ENCODE results near the gene GRIN3A. TPM values are rescaled to one million over a fixed set of nuclear protein-coding genes. Genes with fewer than 3 reads are reported as not detected.

Gene GRIN3A
- total and polyA plus RNA-seq, 3 donors from 2014 or later = 0.16 to 0.79 (median 0.25) TPM

DNA sequence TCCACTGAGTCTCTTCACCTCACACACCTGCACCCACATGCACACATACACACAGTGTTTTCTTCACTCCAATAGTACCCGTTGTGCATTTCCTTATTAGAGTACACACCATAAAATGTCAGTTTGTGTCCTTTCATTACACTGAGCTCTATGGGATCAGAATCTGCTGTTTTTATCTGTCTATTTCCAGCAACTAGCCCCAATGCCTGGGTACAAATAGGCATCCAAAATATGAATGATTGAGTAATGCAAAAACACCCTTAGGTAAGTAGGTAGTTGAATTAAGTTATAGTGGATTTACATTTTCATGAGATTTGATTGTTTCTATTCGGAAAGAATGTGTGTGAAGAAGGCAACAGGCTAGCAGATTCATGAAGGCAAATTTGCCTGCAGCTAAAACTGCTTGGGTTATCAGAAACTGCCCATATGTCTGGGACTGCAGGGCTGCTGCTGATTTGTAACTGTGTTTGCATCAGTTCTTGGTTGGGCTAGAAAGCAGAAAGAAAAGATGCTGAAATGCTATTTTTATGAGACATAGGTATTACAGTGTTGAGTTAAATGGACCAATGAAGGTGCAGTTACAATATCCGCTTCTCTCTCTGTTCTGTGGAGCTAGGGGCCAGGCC lies 170.6 kb downstream of the GRIN3A start:
- H3K27ac ChIP-seq = no peak overlapping the region
- H3K27me3 ChIP-seq = no peaks in the 10 kb centered on the region
- no peaks in the 10 kb centered on the region for H3K4me1 ChIP-seq
- no peaks in the 10 kb centered on the region for H3K9me3 ChIP-seq
- H3K36me3 ChIP-seq (ENCODE audit: low read depth, missing control alignments) = no peaks in the 10 kb centered on the region
- no peak overlapping the region for H3K4me3 ChIP-seq
- no peak for DNase-seq
- TF ChIP-seq POLR2A (IDR thresholded peaks at IDR 0.05) = no peak
- TF ChIP-seq, protein P1, sequence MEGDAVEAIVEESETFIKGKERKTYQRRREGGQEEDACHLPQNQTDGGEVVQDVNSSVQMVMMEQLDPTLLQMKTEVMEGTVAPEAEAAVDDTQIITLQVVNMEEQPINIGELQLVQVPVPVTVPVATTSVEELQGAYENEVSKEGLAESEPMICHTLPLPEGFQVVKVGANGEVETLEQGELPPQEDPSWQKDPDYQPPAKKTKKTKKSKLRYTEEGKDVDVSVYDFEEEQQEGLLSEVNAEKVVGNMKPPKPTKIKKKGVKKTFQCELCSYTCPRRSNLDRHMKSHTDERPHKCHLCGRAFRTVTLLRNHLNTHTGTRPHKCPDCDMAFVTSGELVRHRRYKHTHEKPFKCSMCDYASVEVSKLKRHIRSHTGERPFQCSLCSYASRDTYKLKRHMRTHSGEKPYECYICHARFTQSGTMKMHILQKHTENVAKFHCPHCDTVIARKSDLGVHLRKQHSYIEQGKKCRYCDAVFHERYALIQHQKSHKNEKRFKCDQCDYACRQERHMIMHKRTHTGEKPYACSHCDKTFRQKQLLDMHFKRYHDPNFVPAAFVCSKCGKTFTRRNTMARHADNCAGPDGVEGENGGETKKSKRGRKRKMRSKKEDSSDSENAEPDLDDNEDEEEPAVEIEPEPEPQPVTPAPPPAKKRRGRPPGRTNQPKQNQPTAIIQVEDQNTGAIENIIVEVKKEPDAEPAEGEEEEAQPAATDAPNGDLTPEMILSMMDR (IDR thresholded peaks at IDR 0.05) = no peak
- intact Hi-C loops (cut with DNase I; ENCODE audit: low total_unique reads) = no loop called here
- WGBS, 2 donors = 90 to 94% methylated on average over 3 of the region's 3 CpGs

DNA sequence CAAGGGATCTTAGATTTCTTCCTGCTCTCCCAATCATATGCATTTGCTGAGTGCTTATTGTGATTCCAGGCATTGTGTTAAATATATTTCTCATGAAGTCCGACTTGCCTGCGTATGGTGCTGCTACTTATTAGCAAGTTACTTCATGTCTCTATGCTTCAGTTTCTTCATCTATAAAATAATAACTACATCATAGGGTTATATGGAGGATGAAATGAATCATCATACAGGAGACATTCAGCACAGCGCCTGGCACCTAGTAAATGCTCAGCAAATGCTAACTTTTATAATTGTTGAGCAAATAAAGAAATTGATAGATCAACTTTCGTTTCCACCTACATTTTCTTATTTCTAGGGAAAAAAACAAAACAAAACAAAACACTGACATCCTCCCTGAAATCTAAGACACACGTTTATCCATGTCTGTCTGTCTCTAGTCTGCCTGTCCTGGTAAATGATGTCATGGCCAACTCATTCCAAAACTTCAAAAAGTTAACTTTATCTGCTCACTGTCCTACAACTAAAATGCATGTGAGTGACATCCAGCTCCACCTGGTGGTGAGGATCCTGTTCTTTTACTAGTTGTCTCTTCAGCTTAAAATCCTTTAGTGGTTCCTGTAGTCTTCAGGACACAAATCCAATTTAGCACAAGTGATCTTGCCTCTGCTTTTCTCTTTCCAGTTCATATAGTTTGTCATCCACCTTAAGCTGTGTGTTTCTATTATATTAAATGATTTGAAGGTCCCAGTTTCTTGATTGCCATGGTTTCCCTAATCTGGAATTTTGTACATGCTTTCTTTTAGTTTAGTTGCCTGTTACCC lies 171.3 kb downstream of the GRIN3A start:
- H3K4me1 ChIP-seq = no peaks in the 10 kb centered on the region
- H3K9me3 ChIP-seq = no peaks in the 10 kb centered on the region
- 82 to 89% methylated on average over 5 of the region's 5 CpGs for WGBS, 2 donors
- no peaks in the 10 kb centered on the region for H3K36me3 ChIP-seq (ENCODE audit: low read depth, missing control alignments)
- H3K4me3 ChIP-seq = no peak overlapping the region
- intact Hi-C loops (cut with DNase I; ENCODE audit: low total_unique reads) = no loop called here
- peak; percentile 44 for DNase-seq
- TF ChIP-seq, protein P1 (IDR thresholded peaks at IDR 0.05) = peak in 1 of 3 experiments; percentile 27
- TF ChIP-seq POLR2A (IDR thresholded peaks at IDR 0.05) = no peak
- no peaks in the 10 kb centered on the region for H3K27me3 ChIP-seq
- no peak overlapping the region for H3K27ac ChIP-seq

DNA sequence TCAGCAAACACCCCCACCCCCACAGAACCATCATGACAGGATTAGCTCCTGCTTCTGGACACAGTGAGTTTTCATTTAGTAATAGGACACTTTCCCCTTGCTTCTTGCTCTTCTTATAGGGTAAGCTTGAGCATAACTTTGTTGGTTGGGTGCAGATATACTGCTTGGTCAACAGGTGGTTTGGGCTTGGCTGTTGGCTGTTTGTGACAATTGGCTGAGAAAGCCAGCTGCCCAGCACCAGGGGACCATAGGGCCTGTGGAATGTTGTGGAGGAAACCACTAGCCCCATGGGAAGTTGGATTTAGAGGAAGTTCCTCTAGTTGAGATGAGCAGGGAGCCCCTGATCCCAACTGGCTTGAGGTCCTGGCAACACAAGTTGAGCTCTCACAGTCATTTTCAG lies 174.2 kb downstream of the GRIN3A start:
- no peak for DNase-seq
- intact Hi-C loops (cut with DNase I; ENCODE audit: low total_unique reads) = no loop called here
- Histone ChIP-seq H3K27me3 (no peaks in the 10 kb centered on the region), H3K36me3 (ENCODE audit: low read depth, missing control alignments) (no peaks in the 10 kb centered on the region), H3K9me3 (no peaks in the 10 kb centered on the region), H3K27ac (no peak overlapping the region), H3K4me1 (no peaks in the 10 kb centered on the region), H3K4me3 (no peak overlapping the region)
- no peak for TF ChIP-seq POLR2A (IDR thresholded peaks at IDR 0.05)
- TF ChIP-seq, protein P1 (IDR thresholded peaks at IDR 0.05) = no peak

DNA sequence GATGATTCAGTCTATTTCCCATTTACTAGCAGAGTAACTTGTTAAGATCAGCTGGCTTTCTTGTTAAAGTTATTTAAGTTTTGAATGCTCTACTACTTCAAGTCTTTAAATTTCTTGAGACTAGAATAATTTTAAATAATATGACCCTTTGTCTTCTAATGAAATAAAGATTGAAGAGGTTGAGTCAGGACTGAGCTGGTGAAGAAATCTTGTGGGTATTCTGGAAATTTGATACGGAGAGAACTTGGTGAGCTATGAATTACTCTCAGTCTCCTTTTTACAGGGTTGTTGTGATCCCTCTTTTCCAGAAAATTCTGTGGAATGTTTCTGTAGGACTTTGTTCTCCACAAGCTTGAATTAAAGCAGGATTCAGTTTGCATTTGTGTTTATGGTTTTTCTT lies 175.5 kb downstream of the GRIN3A start:
- TF ChIP-seq, protein P1 (IDR thresholded peaks at IDR 0.05) = no peak
- no peak for TF ChIP-seq POLR2A (IDR thresholded peaks at IDR 0.05)
- WGBS, 2 donors = 88 to 98% methylated on average over 1 of the region's 1 CpG
- no peak for DNase-seq
- Histone ChIP-seq H3K4me3 (no peak overlapping the region), H3K27me3 (no peaks in the 10 kb centered on the region), H3K36me3 (ENCODE audit: low read depth, missing control alignments) (no peaks in the 10 kb centered on the region), H3K4me1 (no peaks in the 10 kb centered on the region), H3K27ac (no peak overlapping the region), H3K9me3 (no peaks in the 10 kb centered on the region)
- intact Hi-C loops (cut with DNase I; ENCODE audit: low total_unique reads) = no loop called here
